PC-9 (cell line): ENCODE data around the gene PHLDA2. TPM values are rescaled to one million over a fixed set of nuclear protein-coding genes. Genes with fewer than 3 reads are reported as not detected.

Source experiments
- BruUV-seq: library from RNA; stranded (reverse); fragments of 400-500 nt; replicated peaks from 2 replicates; lab custom pipeline; 2021; lab: Mats Ljungman, UMichigan
- CTCF ChIA-PET: fragments of 300-600 bp; sonication (Branson Sonifier 250); formaldehyde crosslinking; loops from one replicate; lab custom pipeline; 2022; ENCODE audit warnings: antibody characterized with exemption; lab: Charles Lee
- POLR2A ChIA-PET: fragments of 300-600 bp; sonication (Branson Sonifier 250); formaldehyde crosslinking; loops from one replicate; lab custom pipeline; 2022; ENCODE audit warnings: antibody characterized with exemption; ENCODE audit not compliant: unreplicated experiment; lab: Charles Lee
- DNase-seq, 2 experiments: peaks; one replicate each; pipeline versions ENCODE4 v3.0.0 to v3.0.0-alpha.2; 2015 to 2022; ENCODE audit warnings: mixed read lengths in 1 of 2
- H2AFZ ChIP-seq: fragments of 200-600 bp; sonication (generic); 2 replicates; pipeline ENCODE4 v1.8.1; 2017; ENCODE audit warnings: antibody characterized with exemption
- H3F3A ChIP-seq: fragments of 200-600 bp; sonication (generic); 2 replicates; pipeline ENCODE4 v1.8.1; 2017; ENCODE audit warnings: antibody characterized with exemption, mild to moderate bottlenecking, low read depth; ENCODE audit not compliant: insufficient read depth
- H3K27ac ChIP-seq: fragments of 200-600 bp; sonication (generic); 2 replicates; pipeline ENCODE4 v1.6.1; 2016; ENCODE audit warnings: mixed run types
- H3K27me3 ChIP-seq: fragments of 200-600 bp; sonication (generic); 2 replicates; pipeline ENCODE4 v1.6.1; 2016; ENCODE audit warnings: low read depth, mixed run types; ENCODE audit not compliant: insufficient read depth
- H3K36me3 ChIP-seq: fragments of 200-600 bp; sonication (generic); 2 replicates; pipeline ENCODE4 v1.6.1; 2016; ENCODE audit warnings: low read depth, mixed run types
- H3K4me1 ChIP-seq: fragments of 200-600 bp; sonication (generic); replicated peaks from 2 replicates; pipeline ENCODE4 v1.6.1; 2016; ENCODE audit warnings: mixed run types; ENCODE audit not compliant: insufficient read depth
- H3K4me2 ChIP-seq: fragments of 200-600 bp; sonication (generic); 2 replicates; pipeline ENCODE4 v1.6.1; 2017; ENCODE audit warnings: mixed run types
- H3K4me3 ChIP-seq: fragments of 200-600 bp; sonication (generic); 2 replicates; pipeline ENCODE4 v1.6.1; 2016; ENCODE audit warnings: mixed run types
- H3K79me2 ChIP-seq: fragments of 200-600 bp; sonication (generic); 2 replicates; pipeline ENCODE4 v1.6.1; 2017; ENCODE audit warnings: low read depth, mixed run types
- H3K9me2 ChIP-seq: fragments of 200-600 bp; sonication (generic); 2 replicates; pipeline ENCODE4 v1.8.1; 2017; ENCODE audit warnings: mild to moderate bottlenecking; ENCODE audit not compliant: insufficient read depth
- H3K9me3 ChIP-seq: fragments of 200-600 bp; sonication (generic); 2 replicates; pipeline ENCODE4 v1.8.1; 2016; ENCODE audit warnings: low read depth; ENCODE audit not compliant: insufficient read depth
- H4K20me1 ChIP-seq: fragments of 200-600 bp; sonication (generic); 2 replicates; pipeline ENCODE4 v1.8.1; 2017; ENCODE audit not compliant: insufficient read depth
- EZH2 ChIP-seq: fragments of 200-600 bp; sonication (generic); IDR thresholded peaks from 2 replicates; pipeline ENCODE4 v1.8.0; 2017; ENCODE audit warnings: antibody characterized with exemption, low read depth
- intact Hi-C: fragments of 100-400 bp; cut with micrococcal nuclease; formaldehyde crosslinking; loops from one replicate; pipeline ENCODE4 v1.10.0; 2022; ENCODE audit not compliant: unreplicated experiment
- total RNA-seq: library from RNA; stranded (reverse); gene quantifications from 2 replicates; pipeline ENCODE4 v1.2.3, GENCODE V29; 2021
- TF ChIP-seq, protein P1 (sequence below): fragments of 200-600 bp; sonication (generic); conservative IDR thresholded peaks from 2 replicates; pipeline ENCODE4 v1.6.1; 2017; ENCODE audit warnings: mixed run types, antibody characterized with exemption, mild to moderate bottlenecking, moderate library complexity

The PHLDA2 gene
- total RNA-seq, 1 experiment from 2014 or later = 14.1 TPM

DNA sequence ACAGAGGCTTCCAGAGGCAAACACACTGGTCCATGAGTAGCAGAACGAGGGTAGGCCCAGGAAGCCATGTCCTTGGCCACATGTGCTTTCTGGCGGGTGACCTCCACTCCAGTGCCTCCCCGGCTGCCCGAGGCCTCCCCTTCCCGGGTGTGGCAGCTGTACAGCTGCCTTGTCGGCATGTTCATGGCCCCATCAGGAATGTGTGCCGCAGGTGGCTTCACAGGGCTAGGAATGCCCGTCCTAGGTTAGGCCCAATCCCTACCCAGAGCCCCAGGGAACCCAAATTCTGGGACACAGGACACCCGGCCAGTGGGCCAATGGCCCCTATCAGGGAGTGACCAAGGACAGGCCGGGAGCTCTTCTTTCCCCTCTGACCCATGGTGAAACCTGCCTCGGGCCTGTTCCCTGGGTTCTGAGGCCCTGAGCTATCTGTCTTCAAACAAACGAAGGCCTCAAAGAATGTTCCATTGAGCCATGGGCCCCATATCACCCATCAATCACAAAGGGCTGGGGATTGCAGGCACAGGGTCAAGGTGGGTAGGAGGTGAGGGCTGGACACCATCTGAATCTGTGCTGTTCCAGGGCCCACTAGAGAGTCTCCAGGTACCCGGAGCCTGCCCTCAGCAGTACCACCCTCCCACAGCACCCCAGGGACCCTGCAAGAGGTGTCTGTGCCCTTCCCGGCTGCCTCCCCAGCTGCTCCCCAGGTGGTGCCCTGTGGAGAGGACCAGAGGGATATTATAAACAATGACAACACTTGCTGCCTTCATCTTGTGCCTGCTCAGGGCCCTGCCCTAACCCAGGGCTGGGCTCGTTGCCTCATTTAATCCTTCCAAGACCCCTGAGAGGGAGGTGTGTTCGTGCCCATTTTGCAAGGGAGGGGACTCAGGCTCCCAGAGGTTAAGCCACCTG lies 39.6 kb downstream of the PHLDA2 start:
- no peak overlapping the region for H2AFZ ChIP-seq
- ChIA-PET POLR2A (no interaction called here), CTCF (interaction anchor here (1.0 kb wide), 1 partner anchor 357 kb away, joined by 3 read pairs; no protein-coding TSS in a partner anchor)
- no peak overlapping the region for H3K4me2 ChIP-seq
- no peaks in the 10 kb centered on the region for H3K9me2 ChIP-seq
- DNase-seq = no peak
- H3K79me2 ChIP-seq = no peaks in the 10 kb centered on the region
- TF ChIP-seq EZH2 = no peak
- TF ChIP-seq, protein P1, sequence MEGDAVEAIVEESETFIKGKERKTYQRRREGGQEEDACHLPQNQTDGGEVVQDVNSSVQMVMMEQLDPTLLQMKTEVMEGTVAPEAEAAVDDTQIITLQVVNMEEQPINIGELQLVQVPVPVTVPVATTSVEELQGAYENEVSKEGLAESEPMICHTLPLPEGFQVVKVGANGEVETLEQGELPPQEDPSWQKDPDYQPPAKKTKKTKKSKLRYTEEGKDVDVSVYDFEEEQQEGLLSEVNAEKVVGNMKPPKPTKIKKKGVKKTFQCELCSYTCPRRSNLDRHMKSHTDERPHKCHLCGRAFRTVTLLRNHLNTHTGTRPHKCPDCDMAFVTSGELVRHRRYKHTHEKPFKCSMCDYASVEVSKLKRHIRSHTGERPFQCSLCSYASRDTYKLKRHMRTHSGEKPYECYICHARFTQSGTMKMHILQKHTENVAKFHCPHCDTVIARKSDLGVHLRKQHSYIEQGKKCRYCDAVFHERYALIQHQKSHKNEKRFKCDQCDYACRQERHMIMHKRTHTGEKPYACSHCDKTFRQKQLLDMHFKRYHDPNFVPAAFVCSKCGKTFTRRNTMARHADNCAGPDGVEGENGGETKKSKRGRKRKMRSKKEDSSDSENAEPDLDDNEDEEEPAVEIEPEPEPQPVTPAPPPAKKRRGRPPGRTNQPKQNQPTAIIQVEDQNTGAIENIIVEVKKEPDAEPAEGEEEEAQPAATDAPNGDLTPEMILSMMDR = no peak
- no peak overlapping the region for H3K4me3 ChIP-seq
- H3K4me1 ChIP-seq = peaks cover 8% of the 10 kb centered on the region; the same call in 1 of the 2 replicates
- BruUV-seq = no TSS peak
- H3K36me3 ChIP-seq = no peaks in the 10 kb centered on the region
- no peaks in the 10 kb centered on the region for H3K27me3 ChIP-seq
- no peak overlapping the region for H3K27ac ChIP-seq
- 0 out of 2 replicates have a peak, but pooled peaks cover 3% of the 10 kb centered on the region for H3F3A ChIP-seq
- intact Hi-C loops = loop anchor here (5.0 kb wide), 2 partner anchors 62 to 518 kb away; no protein-coding TSS in a partner anchor
- H3K9me3 ChIP-seq = no peaks in the 10 kb centered on the region
- H4K20me1 ChIP-seq = no peaks in the 10 kb centered on the region

DNA sequence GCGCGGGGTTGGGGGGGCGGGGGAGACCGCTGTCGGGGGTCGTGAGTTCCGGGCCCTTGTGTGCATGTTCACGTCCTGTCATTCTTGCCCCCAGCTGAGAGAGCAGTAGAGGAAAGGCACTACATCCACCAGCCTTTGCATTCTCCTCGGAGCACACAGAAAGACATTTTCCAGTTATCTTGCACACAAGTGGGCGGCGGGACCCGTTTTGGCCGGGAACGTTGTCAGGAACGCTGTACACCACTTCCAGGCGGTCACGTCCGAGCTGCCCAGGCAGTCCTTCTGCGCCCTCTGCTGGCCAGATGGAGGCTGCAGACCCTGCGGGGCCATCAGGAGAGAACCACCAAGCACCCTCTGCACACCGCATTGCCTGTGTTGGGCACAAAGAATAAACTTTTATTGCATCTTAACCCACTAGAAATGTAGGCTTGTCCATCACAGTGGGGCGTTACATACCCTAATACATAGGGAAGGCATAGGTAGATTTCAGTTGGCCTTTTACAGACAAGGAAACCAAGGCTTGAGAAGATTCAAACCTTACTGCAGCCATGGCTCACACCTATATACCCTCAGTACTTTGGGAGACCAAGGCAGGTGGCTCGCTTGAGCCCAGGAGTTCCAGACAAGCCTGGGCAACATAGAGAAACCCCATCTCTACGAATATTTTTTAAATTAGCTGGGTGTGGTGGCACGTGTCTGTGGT lies 40.8 kb downstream of the PHLDA2 start:
- ChIA-PET POLR2A (no interaction called here), CTCF (interaction anchor here (0.6 to 1.7 kb wide), 5 partner anchors 41 to 355 kb away, joined by 4 to 11 read pairs (median 9); no protein-coding TSS in a partner anchor)
- H2AFZ ChIP-seq = no peak overlapping the region
- H3K4me1 ChIP-seq = peaks cover 8% of the 10 kb centered on the region; the same call in 1 of the 2 replicates
- H3K27me3 ChIP-seq = no peaks in the 10 kb centered on the region
- H3K4me3 ChIP-seq = no peak overlapping the region
- H3K9me2 ChIP-seq = no peaks in the 10 kb centered on the region
- no peaks in the 10 kb centered on the region for H3K9me3 ChIP-seq
- TF ChIP-seq, protein P1 = peak; percentile 85
- no peak for TF ChIP-seq EZH2
- no peaks in the 10 kb centered on the region for H4K20me1 ChIP-seq
- no peaks in the 10 kb centered on the region for H3K36me3 ChIP-seq
- DNase-seq = peak; percentile 59 to 82
- H3F3A ChIP-seq = no peaks in the 10 kb centered on the region
- no peaks in the 10 kb centered on the region for H3K79me2 ChIP-seq
- no peak overlapping the region for H3K27ac ChIP-seq
- H3K4me2 ChIP-seq = no peak overlapping the region
- BruUV-seq = no TSS peak
- intact Hi-C loops = loop anchor here (5.0 kb wide), 2 partner anchors 61 to 519 kb away; no protein-coding TSS in a partner anchor
